Testis (tissue), 3 donors: ENCODE results near the gene ATF6B. TPM values are rescaled to one million over a fixed set of nuclear protein-coding genes. Genes with fewer than 3 reads are reported as not detected.

Source experiments
- DNase-seq: peaks from one replicate; pipeline ENCODE4 v3.0.0-alpha.2; 2019
- H3K27ac ChIP-seq, 2 donors: fragments of 200-600 bp; sonication (generic); one replicate each; pipeline ENCODE4 v1.5.1; 2019
- H3K27me3 ChIP-seq: fragments of 200-600 bp; sonication (generic); one replicate; pipeline ENCODE4 v1.5.1; 2019
- H3K36me3 ChIP-seq: fragments of 200-600 bp; sonication (generic); one replicate; pipeline ENCODE4 v1.5.1; 2017; ENCODE audit warnings: low read depth; ENCODE audit errors: missing control alignments
- H3K4me1 ChIP-seq: fragments of 200-600 bp; sonication (generic); one replicate; pipeline ENCODE4 v1.5.1; 2019
- H3K4me3 ChIP-seq, 2 donors: fragments of 200-600 bp; sonication (generic); one replicate each; pipeline ENCODE4 v1.5.1; 2017 to 2019
- H3K9me3 ChIP-seq: fragments of 200-600 bp; sonication (generic); one replicate; pipeline ENCODE4 v1.5.1; 2017
- CTCF ChIP-seq, 3 experiments: fragments of 450-650 bp in 2 of 3; fragments of 200-600 bp in 1 of 3; sonication (generic) in 1 of 3; IDR thresholded peaks; one replicate each; pipeline ENCODE4 v1.5.1; 2016 to 2019; ENCODE audit warnings: antibody characterized with exemption in 3 of 3, mild to moderate bottlenecking in 2 of 3, moderate library complexity in 1 of 3
- POLR2A ChIP-seq: fragments of 450-650 bp; IDR thresholded peaks from one replicate; pipeline ENCODE4 v1.6.1; 2017; ENCODE audit warnings: antibody characterized with exemption, mild to moderate bottlenecking, moderate library complexity
- WGBS, 2 donors: methylation state at CpG; one replicate each; pipeline ENCODE4 v1.1.5; 2018; 5-methylcytosine and 5-hydroxymethylcytosine counted together
- intact Hi-C: fragments of 100-400 bp; cut with DNase I; formaldehyde crosslinking; loops from one replicate; pipeline ENCODE4 v1.15.1; 2023; ENCODE audit warnings: low total_unique reads
- polyA plus RNA-seq: library from polyadenylated mRNA; stranded (reverse); fragments of 350-450 nt; fragmentation: Illumina TruSeq; extraction: RNeasy Lipid Tissue Mini Kit (QIAGEN cat#74804); gene quantifications from one replicate; pipeline ENCODE4 v1.2.3, GENCODE V29; 2014; ENCODE audit warnings: low read depth, low replicate concordance; ENCODE audit not compliant: insufficient read depth
- total RNA-seq, 2 donors: library from RNA; depleted of rRNA; stranded (reverse); fragments of >200 nt; gene quantifications; one replicate each; pipeline ENCODE4 v1.2.3, GENCODE V29; 2016

ATF6B gene
- total and polyA plus RNA-seq, 3 donors from 2014 or later: 76.3 to 138 (median 120) TPM

GRCh38 chr6:32097364-32097763, 30.7 kb downstream of the ATF6B start:
- Histone ChIP-seq H3K36me3 (no peaks in the 10 kb centered on the region), H3K27me3 (no peaks in the 10 kb centered on the region), H3K9me3 (no peaks in the 10 kb centered on the region), H3K4me3 (no peak overlapping the region), H3K27ac (no peak overlapping the region), H3K4me1 (peaks cover 6% of the 10 kb centered on the region)
- no peak for TF ChIP-seq CTCF (IDR thresholded peaks at IDR 0.05)
- no peak for TF ChIP-seq POLR2A
- DNase-seq: no peak
- WGBS, 2 donors: 78 to 97% methylated on average over 3 of the region's 3 CpGs
- intact Hi-C loops: no loop called here

- intact Hi-C loops: no loop called here
- H3K4me3 ChIP-seq: no peak overlapping the region
These were observed 31.4 kb downstream of the ATF6B start for GRCh38 chr6:32096394-32097258.

GRCh38 chr6:32096087-32096393, 32.0 kb downstream of the ATF6B start:
- WGBS, 2 donors: 60% methylated on average over 16 of the region's 36 CpGs; no CpG with 5 or more reads in 1 of the 2 donors
- TF ChIP-seq CTCF (IDR thresholded peaks at IDR 0.05) (no peak), POLR2A (no peak)
- no peak for DNase-seq
- Histone ChIP-seq H3K27me3 (no peaks in the 10 kb centered on the region), H3K4me1 (peaks cover 16% of the 10 kb centered on the region), H3K9me3 (no peaks in the 10 kb centered on the region), H3K27ac (no peak overlapping the region), H3K4me3 (no peak overlapping the region), H3K36me3 (no peaks in the 10 kb centered on the region)
- intact Hi-C loops: no loop called here

More at GRCh38 chr6:32096394-32097258, 31.4 kb downstream of the ATF6B start:
- peaks cover 13% of the 10 kb centered on the region for H3K4me1 ChIP-seq
- H3K36me3 ChIP-seq: no peaks in the 10 kb centered on the region
- TF ChIP-seq POLR2A (no peak), CTCF (IDR thresholded peaks at IDR 0.05) (no peak)
- H3K27ac ChIP-seq: no peak overlapping the region
- 19 to 48% methylated on average over 7 to 30 of the region's 90 CpGs for WGBS, 2 donors
- H3K27me3 ChIP-seq: no peaks in the 10 kb centered on the region
- DNase-seq: no peak
- H3K9me3 ChIP-seq: no peaks in the 10 kb centered on the region

- intact Hi-C loops: no loop called here
- H3K9me3 ChIP-seq: no peaks in the 10 kb centered on the region
- H3K4me1 ChIP-seq: peaks cover 16% of the 10 kb centered on the region
- TF ChIP-seq POLR2A (no peak), CTCF (IDR thresholded peaks at IDR 0.05) (no peak)
- H3K27me3 ChIP-seq: no peaks in the 10 kb centered on the region
- DNase-seq: no peak
- no peak overlapping the region for H3K27ac ChIP-seq
- H3K4me3 ChIP-seq: no peak overlapping the region
- 74 to 100% methylated on average over 1 to 24 of the region's 30 CpGs for WGBS, 2 donors
- H3K36me3 ChIP-seq: no peaks in the 10 kb centered on the region
These were observed 32.5 kb downstream of the ATF6B start for GRCh38 chr6:32095338-32096086.
